GM19468 (cell line): ENCODE results near the gene EXD2.
"Not testable (repeated sequence)": the region's sequence is repeated elsewhere in the genome, so short reads cannot be mapped to it uniquely, and the experiment has no call there.

Source experiments
- ATAC-seq: cut with Tn5 transposase; IDR thresholded peaks from one replicate; pipeline ENCODE4 v1.9.1; 2021; ENCODE audit warnings: mild to moderate bottlenecking, moderate library complexity, moderate number of reproducible peaks; ENCODE audit not compliant: unreplicated experiment; ENCODE audit errors: extremely low read depth

The EXD2 gene

DNA sequence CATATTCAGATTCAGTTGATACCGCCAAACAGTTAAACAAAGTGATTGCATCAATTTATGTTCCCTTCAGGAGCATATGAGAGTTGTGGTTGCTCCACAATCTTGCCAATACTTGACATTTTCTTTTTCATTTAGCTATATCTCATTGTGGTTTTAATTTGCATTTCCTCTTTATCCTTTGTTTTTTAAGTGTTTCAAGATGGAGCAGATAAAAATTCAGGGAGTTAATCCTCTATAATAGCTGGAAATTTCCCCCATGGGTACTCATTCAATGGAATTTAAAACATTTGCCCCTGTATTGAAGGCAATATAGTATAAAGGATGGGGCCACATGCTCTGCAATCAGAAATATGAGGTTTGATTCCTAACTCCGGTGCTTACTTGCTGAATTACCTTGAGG lies 1.1 kb upstream of the EXD2 start:
- ATAC-seq, result no peak

- ATAC-seq, result no peak
Measured at GRCh38 chr14:69193721-69194120, 2.4 kb downstream of the EXD2 start.

DNA sequence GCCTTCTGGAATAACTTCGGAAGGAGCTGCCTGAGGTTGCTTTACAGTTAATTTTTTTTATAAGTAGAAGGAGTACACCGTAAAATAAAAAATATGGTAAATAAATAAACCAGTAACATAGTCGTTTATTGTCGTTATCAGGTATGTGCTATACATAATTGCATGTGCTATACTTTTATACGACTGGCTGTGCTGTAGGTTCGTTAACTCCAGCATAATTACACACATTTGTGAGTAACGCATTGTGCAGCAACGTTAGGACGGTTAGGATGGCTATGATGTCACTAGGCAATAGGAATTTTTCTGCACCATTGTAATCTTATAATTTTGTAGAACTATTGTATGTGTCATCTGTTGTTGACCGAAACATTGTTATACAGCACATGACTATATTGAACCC lies 8.5 kb downstream of the EXD2 start:
- ATAC-seq, result no peak

DNA sequence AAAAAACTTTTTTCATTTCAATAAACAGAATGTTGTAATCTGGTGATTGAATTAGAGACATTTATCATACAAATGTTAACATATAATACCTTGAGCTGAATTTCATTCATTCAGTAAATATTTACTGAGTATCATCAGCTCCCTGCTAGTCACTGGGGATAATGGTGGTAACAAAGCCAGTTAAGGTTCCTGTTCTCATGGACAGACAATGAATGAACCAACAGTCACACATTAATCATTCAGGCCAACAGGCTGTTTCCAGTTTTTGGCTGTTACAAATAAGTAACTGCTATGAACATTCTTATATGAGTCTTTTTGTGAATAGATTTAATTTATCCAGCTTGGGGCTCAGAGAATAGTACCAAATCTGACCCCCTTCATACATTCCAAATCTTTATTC lies 13.5 kb downstream of the EXD2 start:
- ATAC-seq, result no peak

GRCh38 chr14:69207435-69208041 lies 16.2 kb downstream of the EXD2 start:
- no peak for ATAC-seq

DNA sequence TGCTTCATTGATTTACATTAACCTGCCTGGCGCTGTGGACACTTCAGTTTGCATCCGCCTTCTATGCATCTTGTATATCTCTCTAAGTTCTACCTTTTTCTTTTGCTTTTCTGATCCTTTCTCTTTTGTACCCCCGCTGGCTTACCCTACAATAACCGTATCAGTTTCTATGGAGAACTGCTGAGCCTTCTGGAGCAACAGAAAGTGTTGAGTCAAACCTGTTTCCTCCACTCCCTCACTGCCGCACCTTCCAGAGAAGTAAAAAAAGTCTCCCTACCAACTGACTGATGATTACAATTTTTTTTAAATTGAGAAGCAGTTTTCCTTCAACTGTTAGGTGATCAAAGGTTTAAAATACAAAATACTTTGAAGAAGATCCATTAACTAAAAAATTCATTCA lies 17.4 kb downstream of the EXD2 start:
- no peak for ATAC-seq

- no peak for ATAC-seq
Measured at GRCh38 chr14:69214393-69214792, 23.1 kb downstream of the EXD2 start.

DNA sequence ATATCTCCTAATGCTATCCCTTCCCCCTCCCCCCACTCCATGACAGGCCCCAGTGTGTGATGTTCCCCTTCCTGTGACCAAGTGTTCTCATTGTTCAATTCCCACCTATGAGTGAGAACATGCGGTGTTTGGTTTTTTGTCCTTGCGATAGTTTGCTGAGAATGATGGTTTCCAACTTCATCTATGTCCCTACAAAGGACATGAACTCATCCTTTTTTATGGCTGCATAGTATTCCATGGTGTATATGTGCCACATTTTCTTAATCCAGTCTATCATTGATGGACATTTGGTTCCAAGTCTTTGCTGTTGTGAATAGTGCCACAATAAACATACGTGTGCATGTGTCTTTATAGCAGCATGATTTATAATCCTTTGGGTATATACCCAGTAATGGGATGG lies 26.4 kb downstream of the EXD2 start:
- ATAC-seq, result not testable (repeated sequence)

DNA sequence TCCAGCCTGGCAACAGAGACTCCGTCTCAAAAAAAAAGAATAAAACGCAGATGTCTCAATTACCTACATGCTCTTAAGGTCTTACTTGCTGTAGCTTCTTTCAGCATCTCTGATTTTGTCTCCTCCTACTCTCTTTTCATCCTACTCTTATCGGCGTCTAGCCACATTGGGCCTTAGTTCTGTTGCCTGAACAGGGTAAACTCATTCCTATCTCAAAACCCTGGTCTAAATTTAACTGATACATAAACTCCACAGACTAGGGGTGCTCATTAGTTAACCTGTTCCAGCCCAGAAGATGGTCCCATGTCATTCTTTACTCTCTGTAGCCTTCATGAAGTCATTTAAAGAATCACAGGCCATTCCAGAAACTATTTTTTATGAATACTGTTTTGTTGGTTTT lies 33.6 kb downstream of the EXD2 start:
- no peak for ATAC-seq

DNA sequence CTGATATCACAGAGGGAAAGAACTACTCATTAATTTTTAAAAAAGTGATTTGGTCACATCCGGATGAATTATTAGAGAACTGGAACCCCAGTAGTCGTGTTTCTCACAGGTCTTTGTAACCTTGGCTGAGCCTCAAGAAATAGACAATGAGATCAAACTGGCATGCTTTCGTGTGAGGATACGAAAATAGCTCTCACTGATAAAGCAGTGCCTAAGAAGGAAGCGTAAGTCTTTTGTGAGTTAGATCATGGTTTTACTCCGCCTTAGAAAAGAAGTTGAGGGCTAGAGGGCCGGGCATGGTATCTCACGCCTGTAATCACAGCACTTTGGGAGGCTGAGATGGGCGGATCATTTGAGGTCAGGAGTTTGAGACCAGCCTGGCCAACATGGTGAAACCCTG lies 34.9 kb downstream of the EXD2 start:
- ATAC-seq, result no peak

DNA sequence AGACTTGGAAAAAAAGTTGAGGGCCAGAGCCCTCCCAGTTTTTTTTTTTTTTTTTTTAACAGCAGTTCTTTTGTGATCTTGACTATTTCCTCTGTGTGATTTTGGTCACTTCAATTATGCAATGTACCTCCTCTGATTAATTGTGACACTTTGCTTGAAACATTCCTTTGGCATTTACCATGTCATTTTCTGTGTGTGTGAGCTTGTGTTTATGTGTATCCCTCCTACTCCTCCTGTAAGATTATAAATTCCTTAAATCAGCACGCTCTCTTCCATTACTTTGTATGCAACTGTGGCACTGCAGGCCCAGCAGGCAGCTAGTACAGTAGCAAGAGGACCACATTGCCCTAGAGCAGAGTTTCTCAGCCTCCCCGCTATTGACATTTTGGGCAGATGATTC lies 35.4 kb downstream of the EXD2 start:
- ATAC-seq, result no peak

DNA sequence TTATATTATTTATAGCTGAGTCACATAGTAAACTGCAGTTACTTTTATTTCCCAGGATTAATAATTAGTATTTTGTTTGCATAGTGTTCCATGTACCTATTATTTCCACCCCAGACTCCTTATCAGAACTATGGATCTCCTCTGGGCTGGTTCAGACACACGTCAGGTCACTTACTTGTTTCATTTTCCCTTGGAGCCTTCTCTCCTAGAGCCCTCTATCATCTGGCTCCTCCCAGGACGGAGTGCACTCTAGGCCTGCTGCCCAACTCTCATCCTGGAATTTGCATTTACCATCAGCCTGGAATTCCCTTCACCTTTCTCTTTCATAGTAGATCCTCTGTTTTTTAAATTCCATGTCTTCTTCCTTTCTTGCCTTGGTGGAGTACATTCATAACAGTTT lies 40.2 kb downstream of the EXD2 start:
- no peak for ATAC-seq

- ATAC-seq, result no peak
Measured at GRCh38 chr14:69232388-69232787, 41.1 kb downstream of the EXD2 start.

DNA sequence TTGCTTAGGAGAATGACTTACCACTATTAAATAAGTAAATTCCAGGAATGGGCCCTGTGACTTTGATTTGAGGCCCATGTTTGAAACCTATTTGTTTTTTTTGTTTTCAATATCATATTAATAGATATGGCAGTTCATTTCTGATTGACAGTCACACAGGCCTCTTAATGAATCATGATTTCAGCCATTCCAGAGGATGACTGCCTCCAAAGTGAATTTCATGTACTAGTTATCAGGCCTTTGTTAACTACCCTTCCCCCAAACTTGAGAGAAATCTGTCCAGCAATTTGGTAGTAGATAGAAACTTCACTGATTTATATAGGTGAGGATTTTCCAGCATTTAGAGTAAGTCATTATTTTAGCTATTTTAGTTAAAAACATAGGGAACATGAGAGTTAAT lies 42.8 kb downstream of the EXD2 start:
- ATAC-seq, result no peak

DNA sequence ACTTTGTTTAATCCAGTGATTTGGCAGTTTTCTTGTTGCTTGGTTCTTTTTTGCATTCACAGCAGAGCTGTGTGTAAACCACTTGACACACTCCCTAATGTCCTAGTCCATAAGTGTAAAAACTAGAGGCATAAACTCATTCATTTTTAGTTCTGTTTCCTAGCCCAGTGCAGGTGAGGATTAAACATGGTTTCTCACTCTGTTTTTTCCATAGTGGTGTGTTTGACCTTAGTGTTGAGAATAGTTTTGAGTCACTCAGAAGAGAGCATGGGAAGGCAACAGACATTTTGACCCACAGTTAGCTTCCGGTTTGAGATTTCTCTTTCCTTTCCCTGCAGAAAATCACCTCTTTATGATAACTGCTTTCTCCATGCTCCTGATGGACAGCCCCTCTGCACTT lies 44.4 kb downstream of the EXD2 start:
- no peak for ATAC-seq

DNA sequence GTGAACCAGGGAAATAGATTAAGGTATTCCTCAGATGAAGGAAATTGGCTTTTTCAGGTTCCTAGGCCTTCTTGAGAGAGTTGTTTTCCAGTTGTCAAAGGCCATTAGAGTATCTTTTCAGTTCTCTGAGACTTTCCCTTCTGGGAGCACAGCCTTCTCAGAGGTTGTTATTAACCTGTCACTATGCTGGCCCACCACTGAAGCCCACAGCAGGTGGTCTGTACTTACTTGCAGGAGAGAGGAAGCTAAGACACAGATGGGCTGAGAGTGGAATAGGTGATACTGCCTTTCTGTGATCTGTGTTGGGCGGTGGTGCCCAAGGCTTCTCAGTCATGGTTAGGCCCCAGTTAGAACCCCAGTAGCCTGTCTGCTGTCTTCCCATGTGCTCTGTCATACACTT lies 45.8 kb downstream of the EXD2 start:
- no peak for ATAC-seq

- no peak for ATAC-seq
Measured at GRCh38 chr14:69237584-69237983, 46.3 kb downstream of the EXD2 start.

DNA sequence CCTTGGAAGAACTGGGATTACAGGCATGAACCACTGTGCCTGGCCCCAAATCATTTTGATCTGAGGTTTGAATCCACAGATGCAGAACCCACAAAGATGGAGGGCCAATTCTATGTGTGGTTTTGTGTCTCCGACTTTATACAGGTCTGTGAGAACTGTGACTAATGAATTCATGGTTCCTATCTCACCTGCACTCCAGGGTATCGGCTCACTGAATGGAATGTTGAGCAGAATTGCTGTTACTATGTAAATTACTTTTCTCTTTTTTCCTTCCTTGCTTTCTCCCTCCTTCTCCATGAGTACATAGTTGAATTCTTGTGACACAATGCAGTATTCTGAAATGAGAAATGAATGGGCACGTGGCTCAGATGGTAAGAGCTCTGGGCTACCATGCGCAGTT lies 47.6 kb downstream of the EXD2 start:
- ATAC-seq, result no peak

GRCh38 chr14:69240527-69241173 lies 49.4 kb downstream of the EXD2 start:
- ATAC-seq, result no peak

DNA sequence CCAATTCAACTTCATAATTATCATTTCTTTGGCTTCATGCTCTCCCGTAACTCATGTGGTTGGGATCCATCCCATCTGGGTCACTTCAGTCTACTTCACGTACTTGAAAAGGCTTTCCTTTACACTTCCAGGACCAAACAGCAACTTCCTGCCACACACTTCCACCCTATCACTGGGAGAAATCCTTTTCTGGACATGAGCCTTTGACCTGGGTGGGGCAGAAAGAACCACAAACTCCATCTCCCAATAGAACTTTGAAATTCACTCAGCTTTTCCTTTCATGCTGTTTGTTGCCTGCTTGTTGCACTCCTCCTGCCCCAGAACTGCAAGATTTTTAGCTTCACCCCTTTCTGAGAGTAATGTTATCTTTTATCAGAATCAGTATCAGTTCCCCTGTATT lies 50.3 kb downstream of the EXD2 start:
- ATAC-seq, result no peak

DNA sequence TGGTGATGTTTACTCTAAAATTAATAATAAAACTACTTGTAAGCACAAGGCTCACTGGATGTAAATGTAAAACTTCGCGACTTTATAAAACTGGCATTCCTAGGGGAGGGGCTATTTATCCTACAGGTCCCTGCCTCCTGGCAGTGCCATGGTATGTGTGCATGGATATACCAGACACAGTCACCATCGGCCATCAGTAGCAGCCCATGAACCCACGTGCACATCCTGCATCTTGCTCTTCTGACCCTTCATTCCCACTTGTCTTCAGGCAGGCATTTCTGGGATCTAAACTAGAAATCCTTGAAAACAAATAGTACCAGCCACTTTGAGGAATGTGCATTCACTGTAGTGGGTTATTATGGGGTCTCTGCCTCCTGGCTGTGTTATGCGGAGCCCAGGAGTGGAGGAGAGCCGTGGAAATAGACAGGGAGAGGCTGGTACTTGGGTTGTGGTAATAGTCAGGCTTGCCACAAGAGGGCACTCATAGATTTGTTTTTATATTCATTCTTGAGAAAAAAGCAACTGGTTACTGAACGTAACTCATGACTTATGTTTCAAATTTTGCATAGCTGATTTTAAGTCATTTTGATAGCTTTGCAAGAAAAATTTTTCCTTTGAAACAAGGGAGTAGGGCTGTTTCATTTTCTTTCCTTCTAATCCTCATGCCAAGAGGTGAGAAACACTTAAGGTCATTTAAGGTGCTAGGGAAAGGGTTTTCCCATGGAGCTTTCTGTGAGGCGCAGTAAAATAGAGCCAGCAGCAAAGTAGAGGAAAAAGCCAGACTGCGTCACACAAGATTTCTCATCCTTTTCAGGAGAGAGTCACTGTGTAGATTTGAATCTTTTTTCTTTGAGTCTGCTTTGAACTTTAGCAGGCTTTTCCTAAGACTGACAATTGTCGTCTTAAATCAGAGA lies 51.3 kb downstream of the EXD2 start:
- ATAC-seq, result no peak
